ENCODE data around the gene RTL10.

DNA sequence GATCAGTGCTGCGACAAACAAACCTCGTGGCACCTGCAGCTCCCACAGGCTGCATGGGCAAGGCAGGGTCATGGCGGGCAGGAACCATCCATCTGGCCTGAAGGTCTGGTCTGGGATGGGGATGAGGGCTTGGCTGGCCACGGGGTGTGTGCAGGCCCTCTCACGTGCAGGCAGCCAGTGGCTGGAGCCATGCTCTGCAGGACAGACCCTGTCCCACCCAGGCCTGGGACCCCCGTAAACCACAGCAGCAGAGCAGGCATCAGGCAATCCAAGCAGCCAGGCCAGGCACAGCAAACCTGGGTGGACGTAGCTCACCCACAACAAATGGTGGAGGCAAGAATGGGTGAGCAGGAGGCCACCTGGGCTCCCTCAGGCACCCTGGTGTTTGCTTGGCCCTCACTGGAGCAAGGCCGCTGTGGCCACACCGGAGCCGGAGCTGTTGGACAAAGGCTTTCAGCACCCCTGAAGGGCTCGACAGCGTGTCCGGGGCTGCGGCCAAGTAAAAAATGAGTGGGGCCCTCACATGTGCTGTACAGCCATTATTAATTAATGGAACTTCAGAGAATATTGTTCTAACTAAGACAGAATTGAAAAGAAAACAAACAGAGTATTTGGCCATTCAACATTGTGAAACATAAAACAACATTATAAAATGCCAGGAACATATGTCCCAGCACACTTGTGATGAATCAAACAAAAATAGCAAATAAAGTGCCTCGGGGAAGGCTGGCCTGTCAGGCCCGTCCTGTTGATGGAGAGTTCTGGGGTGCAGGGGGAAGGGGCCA is 24.0 kb upstream of the RTL10 start:
- TF ChIP-seq, protein P1, sequence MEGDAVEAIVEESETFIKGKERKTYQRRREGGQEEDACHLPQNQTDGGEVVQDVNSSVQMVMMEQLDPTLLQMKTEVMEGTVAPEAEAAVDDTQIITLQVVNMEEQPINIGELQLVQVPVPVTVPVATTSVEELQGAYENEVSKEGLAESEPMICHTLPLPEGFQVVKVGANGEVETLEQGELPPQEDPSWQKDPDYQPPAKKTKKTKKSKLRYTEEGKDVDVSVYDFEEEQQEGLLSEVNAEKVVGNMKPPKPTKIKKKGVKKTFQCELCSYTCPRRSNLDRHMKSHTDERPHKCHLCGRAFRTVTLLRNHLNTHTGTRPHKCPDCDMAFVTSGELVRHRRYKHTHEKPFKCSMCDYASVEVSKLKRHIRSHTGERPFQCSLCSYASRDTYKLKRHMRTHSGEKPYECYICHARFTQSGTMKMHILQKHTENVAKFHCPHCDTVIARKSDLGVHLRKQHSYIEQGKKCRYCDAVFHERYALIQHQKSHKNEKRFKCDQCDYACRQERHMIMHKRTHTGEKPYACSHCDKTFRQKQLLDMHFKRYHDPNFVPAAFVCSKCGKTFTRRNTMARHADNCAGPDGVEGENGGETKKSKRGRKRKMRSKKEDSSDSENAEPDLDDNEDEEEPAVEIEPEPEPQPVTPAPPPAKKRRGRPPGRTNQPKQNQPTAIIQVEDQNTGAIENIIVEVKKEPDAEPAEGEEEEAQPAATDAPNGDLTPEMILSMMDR (optimal IDR thresholded peaks at IDR 0.05 in 1 of 3, IDR thresholded peaks at IDR 0.05 in 1 of 3, conservative IDR thresholded peaks at IDR 0.05 in 1 of 3; ENCODE audit: extremely low read depth in 1 of 3, insufficient read depth in 2 of 3, low read length in 3 of 3), result no peak
- no peak for TF ChIP-seq EZH2 (IDR thresholded peaks at IDR 0.05; ENCODE audit: low read length)
